LNCAP (cell line): ENCODE results near the gene TMEM108.

Experiments used
- CTCF ChIP-seq: fragments of 450-650 bp; IDR thresholded peaks from 2 replicates; pipeline ENCODE4 v1.5.1; 2017; ENCODE audit warnings: mild to moderate bottlenecking

The TMEM108 gene

GRCh38 chr3:133192363-133192945, 154.3 kb downstream of the TMEM108 start:
- no peak for TF ChIP-seq CTCF

DNA sequence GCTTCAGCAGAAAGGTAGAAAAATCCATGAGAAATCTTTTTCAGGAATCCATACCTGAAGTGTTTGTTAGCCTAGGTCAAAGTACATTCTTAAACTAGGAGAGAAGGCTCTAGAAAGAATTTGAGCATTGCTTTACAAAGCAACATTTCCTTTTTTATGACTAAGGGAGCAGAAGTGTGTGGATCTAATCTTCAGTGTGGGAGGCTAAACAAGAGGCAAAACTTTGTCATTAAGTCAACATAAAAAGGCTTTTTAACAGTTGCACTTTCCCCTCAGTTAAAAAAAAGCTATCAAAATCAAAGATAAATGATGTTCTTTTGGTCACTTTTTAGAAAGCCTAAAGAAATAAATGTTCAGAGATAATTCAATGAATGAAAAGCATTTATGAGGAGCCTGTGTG, 154.8 kb downstream of the TMEM108 start:
- TF ChIP-seq CTCF = no peak

DNA sequence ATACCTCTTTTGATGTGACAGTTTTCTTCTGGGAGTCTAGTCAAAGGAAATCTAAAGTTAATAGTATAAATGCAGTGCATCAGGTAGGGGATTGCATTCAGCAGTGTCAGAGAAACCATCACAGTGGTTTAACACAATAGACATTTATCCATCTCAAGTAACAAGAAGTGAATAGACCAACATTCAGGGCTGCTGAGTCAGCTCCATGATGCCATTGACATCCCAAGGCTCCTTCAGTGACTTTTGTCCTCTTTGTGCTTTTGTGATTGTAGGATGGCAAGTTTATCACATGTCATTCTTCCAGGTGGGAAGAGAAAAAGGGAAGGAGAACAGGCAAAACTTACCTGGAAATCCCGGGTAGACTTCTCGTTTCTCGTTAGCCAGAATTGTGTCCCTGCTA, 158.3 kb downstream of the TMEM108 start:
- no peak for TF ChIP-seq CTCF

- TF ChIP-seq CTCF = no peak
These were observed 159.4 kb downstream of the TMEM108 start for GRCh38 chr3:133197619-133198018.

DNA sequence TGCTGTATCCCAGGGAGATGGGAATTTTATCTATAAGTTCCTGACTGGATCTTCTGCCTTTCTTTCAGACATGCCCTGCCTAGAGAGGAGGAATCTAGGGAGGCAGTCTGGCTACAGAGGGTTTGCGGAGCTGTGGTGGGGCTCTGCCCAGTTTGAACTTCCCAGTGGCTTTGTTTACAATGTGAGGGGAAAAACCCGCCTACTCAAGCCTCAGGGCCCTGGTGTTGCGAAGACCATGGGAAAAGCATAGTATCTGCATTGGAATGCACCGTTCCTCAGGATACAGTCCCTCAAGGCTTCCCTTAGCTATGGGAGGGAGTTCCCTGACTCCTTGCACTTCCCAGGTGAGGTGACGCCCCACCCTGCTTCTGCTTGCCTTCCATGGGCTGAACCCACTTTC, 168.7 kb downstream of the TMEM108 start:
- TF ChIP-seq CTCF = no peak

GRCh38 chr3:133208184-133208583, 170.0 kb downstream of the TMEM108 start:
- TF ChIP-seq CTCF = no peak

DNA sequence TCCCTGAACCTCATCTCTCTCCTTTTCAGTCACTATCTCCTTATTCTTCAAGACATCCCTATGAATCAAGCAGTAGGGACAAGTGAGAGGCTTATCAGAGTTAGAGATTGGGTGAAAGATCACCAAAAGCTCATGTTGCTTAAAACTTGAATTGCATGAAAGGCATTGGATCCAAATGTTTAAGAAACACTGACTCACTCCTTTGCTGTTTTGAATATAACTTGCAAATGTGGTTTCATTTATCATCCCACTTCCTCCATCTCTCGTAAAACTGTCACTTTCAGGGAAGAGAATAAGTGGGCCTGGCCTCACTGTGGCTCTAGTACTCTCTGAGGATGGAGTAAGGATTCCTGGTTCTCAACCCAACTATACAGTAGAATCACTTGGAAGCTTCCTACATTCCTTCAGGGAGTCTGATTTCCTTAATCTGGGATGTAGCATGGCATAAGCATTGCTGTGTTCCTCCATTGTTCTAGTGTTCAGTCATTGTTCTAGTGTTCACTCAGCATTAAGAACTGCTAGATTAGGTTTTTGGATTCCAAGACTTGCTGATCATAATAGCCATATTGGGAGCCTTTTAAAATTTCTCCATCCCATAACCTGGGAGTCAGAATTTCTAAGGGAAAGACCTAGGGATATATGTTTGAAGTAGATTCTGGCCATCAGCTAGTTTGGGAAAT, 171.8 kb downstream of the TMEM108 start:
- no peak for TF ChIP-seq CTCF
